ENCODE data around the gene UBASH3B. TPM values are rescaled to one million over a fixed set of nuclear protein-coding genes. Genes with fewer than 3 reads are reported as not detected.

Gene UBASH3B
- total RNA-seq, 2 experiments from 2014 or later: 54.7 to 73.0 TPM

DNA sequence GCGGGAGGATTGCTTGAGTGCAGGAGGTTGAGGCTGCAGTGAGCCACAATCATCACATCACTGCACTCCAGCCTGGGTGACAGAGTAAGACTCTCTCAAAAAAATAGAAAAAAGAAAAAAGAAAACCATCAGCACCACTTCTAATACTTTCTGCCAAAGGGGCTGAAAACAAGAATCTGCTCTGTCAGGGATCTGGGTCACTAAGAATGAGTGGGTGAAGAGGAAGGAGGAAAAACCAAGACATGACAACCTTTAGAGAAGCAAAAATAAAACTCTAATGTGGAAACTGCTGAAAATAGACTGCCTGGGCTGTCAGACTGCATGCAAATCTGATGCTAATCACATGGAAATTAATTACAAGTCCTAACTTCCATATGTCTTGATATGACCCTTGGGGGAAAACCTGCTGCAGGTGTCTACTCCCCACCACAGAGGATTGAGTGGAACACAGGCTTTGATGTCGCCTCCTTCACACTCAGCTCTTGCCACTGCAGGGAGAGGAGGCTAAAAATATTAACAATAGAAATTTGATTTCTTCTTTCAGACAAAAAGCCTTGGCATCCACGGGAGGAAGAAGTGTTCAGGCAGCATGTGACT, 120.3 kb downstream of the UBASH3B start:
- H3K36me3 ChIP-seq (ENCODE audit: insufficient read depth, low read length): peaks cover 29% of the 10 kb centered on the region
- no peaks in the 10 kb centered on the region for H3K79me2 ChIP-seq (ENCODE audit: insufficient read depth, low read depth, low read length)
- TF ChIP-seq EZH2phosphoT487 (IDR thresholded peaks at IDR 0.05; ENCODE audit: borderline replicate concordance, low read depth, low read length): no peak
- TF ChIP-seq, protein P1, sequence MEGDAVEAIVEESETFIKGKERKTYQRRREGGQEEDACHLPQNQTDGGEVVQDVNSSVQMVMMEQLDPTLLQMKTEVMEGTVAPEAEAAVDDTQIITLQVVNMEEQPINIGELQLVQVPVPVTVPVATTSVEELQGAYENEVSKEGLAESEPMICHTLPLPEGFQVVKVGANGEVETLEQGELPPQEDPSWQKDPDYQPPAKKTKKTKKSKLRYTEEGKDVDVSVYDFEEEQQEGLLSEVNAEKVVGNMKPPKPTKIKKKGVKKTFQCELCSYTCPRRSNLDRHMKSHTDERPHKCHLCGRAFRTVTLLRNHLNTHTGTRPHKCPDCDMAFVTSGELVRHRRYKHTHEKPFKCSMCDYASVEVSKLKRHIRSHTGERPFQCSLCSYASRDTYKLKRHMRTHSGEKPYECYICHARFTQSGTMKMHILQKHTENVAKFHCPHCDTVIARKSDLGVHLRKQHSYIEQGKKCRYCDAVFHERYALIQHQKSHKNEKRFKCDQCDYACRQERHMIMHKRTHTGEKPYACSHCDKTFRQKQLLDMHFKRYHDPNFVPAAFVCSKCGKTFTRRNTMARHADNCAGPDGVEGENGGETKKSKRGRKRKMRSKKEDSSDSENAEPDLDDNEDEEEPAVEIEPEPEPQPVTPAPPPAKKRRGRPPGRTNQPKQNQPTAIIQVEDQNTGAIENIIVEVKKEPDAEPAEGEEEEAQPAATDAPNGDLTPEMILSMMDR (conservative IDR thresholded peaks at IDR 0.05; ENCODE audit: low read length): no peak
- ChIA-PET POLR2A (interaction anchor here (1.2 kb wide), 1 partner anchor 20 kb away, joined by 5 read pairs; no protein-coding TSS in a partner anchor), CTCF (ENCODE audit: unreplicated experiment) (no interaction called here)
- no peak overlapping the region for H3K4me3 ChIP-seq (ENCODE audit: low read depth, low read length, poor library complexity, severe bottlenecking)
- H3K4me2 ChIP-seq (ENCODE audit: low read length): no peak overlapping the region
- no peaks in the 10 kb centered on the region for H3K9me3 ChIP-seq (ENCODE audit: low read length)
- no peaks in the 10 kb centered on the region for H4K20me1 ChIP-seq (ENCODE audit: insufficient read depth, low read length)
- no peak overlapping the region for H3K27ac ChIP-seq (ENCODE audit: low read depth, low read length, poor library complexity, severe bottlenecking)
- intact Hi-C loops (cut with micrococcal nuclease; ENCODE audit: unreplicated experiment): no loop called here
- H2AFZ ChIP-seq (ENCODE audit: low read length): no peak overlapping the region
- H3K9me2 ChIP-seq (ENCODE audit: insufficient read depth, low read length): no peaks in the 10 kb centered on the region
- H3K4me1 ChIP-seq (ENCODE audit: insufficient read depth, low read length, poor library complexity, severe bottlenecking): peaks cover 14% of the 10 kb centered on the region
- DNase-seq (ENCODE audit: low spot score): no peak
- no TSS peak for BruUV-seq (replicated peaks)

DNA sequence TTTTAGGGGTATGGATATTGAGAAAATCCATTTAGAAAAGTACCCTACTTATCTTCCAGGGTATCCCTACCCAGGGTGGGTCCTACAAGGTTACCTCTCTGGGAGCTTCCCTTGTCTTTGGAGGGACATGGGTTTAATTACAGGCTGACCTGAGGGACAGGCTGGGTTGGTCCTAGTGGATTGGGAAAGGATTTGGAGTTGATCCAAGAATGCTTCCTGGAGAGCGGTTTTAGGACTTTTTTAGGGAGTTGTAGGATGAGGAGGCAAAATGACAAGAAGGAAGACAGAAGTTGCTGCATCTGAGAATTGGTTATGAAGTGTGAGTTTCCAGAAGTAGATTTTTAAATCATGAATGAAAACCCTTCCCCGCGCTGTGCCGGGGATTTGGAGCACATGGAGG, 121.0 kb downstream of the UBASH3B start:
- no peaks in the 10 kb centered on the region for H3K9me2 ChIP-seq (ENCODE audit: insufficient read depth, low read length)
- no peak overlapping the region for H3K27ac ChIP-seq (ENCODE audit: low read depth, low read length, poor library complexity, severe bottlenecking)
- H4K20me1 ChIP-seq (ENCODE audit: insufficient read depth, low read length): no peaks in the 10 kb centered on the region
- no TSS peak for BruUV-seq (replicated peaks)
- no peak overlapping the region for H2AFZ ChIP-seq (ENCODE audit: low read length)
- CTCF ChIA-PET (ENCODE audit: unreplicated experiment): no interaction called here
- H3K4me3 ChIP-seq (ENCODE audit: low read depth, low read length, poor library complexity, severe bottlenecking): no peak overlapping the region
- no peak for TF ChIP-seq EZH2phosphoT487 (IDR thresholded peaks at IDR 0.05; ENCODE audit: borderline replicate concordance, low read depth, low read length)
- TF ChIP-seq, protein P1 (conservative IDR thresholded peaks at IDR 0.05; ENCODE audit: low read length): no peak
- no peaks in the 10 kb centered on the region for H3K9me3 ChIP-seq (ENCODE audit: low read length)
- no peak overlapping the region for H3K4me2 ChIP-seq (ENCODE audit: low read length)
- H3K79me2 ChIP-seq (ENCODE audit: insufficient read depth, low read depth, low read length): no peaks in the 10 kb centered on the region
- POLR2A ChIA-PET: interaction anchor here (1.5 kb wide), 1 partner anchor 76 kb away, joined by 4 read pairs; no protein-coding TSS in a partner anchor
- no peak for DNase-seq (ENCODE audit: low spot score)
- H3K36me3 ChIP-seq (ENCODE audit: insufficient read depth, low read length): peaks cover 36% of the 10 kb centered on the region
- peaks cover 14% of the 10 kb centered on the region for H3K4me1 ChIP-seq (ENCODE audit: insufficient read depth, low read length, poor library complexity, severe bottlenecking)
- intact Hi-C loops (cut with micrococcal nuclease; ENCODE audit: unreplicated experiment): no loop called here

DNA sequence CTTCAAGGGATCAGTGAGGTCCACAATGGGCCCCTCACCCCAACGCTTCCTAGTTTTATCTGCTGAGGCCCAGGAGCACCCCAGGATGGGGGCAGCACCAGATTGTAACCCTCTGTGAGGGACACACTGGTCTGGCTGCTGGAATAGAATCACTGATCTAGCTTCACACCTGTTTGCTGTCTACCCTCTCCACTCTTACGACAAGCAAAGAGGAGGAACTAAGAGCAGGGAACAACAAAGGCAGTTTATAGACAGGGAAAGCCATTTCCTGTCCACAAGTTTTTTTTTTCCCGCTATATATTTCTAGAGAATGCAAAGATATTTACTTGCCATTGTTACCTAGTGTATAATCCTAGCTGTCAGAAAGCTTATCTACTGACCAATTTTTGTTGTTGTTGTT, 121.8 kb downstream of the UBASH3B start:
- Histone ChIP-seq H3K4me3 (ENCODE audit: low read depth, low read length, poor library complexity, severe bottlenecking) (no peak overlapping the region), H3K4me2 (ENCODE audit: low read length) (no peak overlapping the region), H2AFZ (ENCODE audit: low read length) (no peak overlapping the region), H3K9me2 (ENCODE audit: insufficient read depth, low read length) (no peaks in the 10 kb centered on the region), H3K27ac (ENCODE audit: low read depth, low read length, poor library complexity, severe bottlenecking) (no peak overlapping the region), H3K36me3 (ENCODE audit: insufficient read depth, low read length) (peaks cover 44% of the 10 kb centered on the region), H3K4me1 (ENCODE audit: insufficient read depth, low read length, poor library complexity, severe bottlenecking) (peaks cover 14% of the 10 kb centered on the region), H3K79me2 (ENCODE audit: insufficient read depth, low read depth, low read length) (no peaks in the 10 kb centered on the region), H4K20me1 (ENCODE audit: insufficient read depth, low read length) (no peaks in the 10 kb centered on the region), H3K9me3 (ENCODE audit: low read length) (no peaks in the 10 kb centered on the region)
- no peak for DNase-seq (ENCODE audit: low spot score)
- ChIA-PET POLR2A (interaction anchor here (1.5 kb wide), 1 partner anchor 75 kb away, joined by 4 read pairs; no protein-coding TSS in a partner anchor), CTCF (ENCODE audit: unreplicated experiment) (no interaction called here)
- TF ChIP-seq, protein P1 (conservative IDR thresholded peaks at IDR 0.05; ENCODE audit: low read length): no peak
- TF ChIP-seq EZH2phosphoT487 (IDR thresholded peaks at IDR 0.05; ENCODE audit: borderline replicate concordance, low read depth, low read length): no peak
- no TSS peak for BruUV-seq (replicated peaks)
- intact Hi-C loops (cut with micrococcal nuclease; ENCODE audit: unreplicated experiment): no loop called here

All from OCI-LY7 (cell line).